H9 (cell line): Measurements from ENCODE around the gene TANK. TPM values are rescaled to one million over a fixed set of nuclear protein-coding genes. Genes with fewer than 3 reads are reported as not detected.

ENCODE experiments used
- DNase-seq: peaks from one replicate; pipeline ENCODE4 v3.0.0-alpha.2; 2017
- H2AFZ ChIP-seq: one replicate; pipeline ENCODE4 v1.6.1; 2013; ENCODE audit warnings: mild to moderate bottlenecking, low read length, control low read depth, moderate library complexity
- H2AK5ac ChIP-seq: 2 replicates; pipeline ENCODE4 v1.6.1; 2013; ENCODE audit warnings: low read length, control low read depth, mixed read lengths; ENCODE audit not compliant: insufficient read length
- H2BK120ac ChIP-seq: one replicate; pipeline ENCODE4 v1.6.1; 2013; ENCODE audit warnings: low read depth, mild to moderate bottlenecking, low read length, control low read depth, inconsistent platforms; ENCODE audit not compliant: poor library complexity, severe bottlenecking
- H2BK12ac ChIP-seq: 2 replicates; pipeline ENCODE4 v1.6.1; 2013; ENCODE audit warnings: low read length, control low read depth, mixed read lengths, low read depth; ENCODE audit not compliant: insufficient read length
- H2BK15ac ChIP-seq: 2 replicates; pipeline ENCODE4 v1.6.1; 2013; ENCODE audit warnings: low read depth, low read length, control low read depth
- H2BK20ac ChIP-seq: one replicate; pipeline ENCODE4 v1.6.1; 2013; ENCODE audit warnings: low read depth, mild to moderate bottlenecking, low read length, control low read depth, inconsistent platforms; ENCODE audit not compliant: poor library complexity, severe bottlenecking
- H2BK5ac ChIP-seq: 2 replicates; pipeline ENCODE4 v1.6.1; 2013; ENCODE audit warnings: low read length, control low read depth, mixed read lengths; ENCODE audit not compliant: insufficient read length
- H3K14ac ChIP-seq: 2 replicates; pipeline ENCODE4 v1.6.1; 2013; ENCODE audit warnings: low read length, control low read depth; ENCODE audit not compliant: insufficient read depth
- H3K18ac ChIP-seq: 2 replicates; pipeline ENCODE4 v1.6.1; 2013; ENCODE audit warnings: low read depth, mild to moderate bottlenecking, mixed read lengths, low read length, control low read depth; ENCODE audit not compliant: insufficient read length
- H3K23ac ChIP-seq: 2 replicates; pipeline ENCODE4 v1.6.1; 2013; ENCODE audit warnings: low read length, control low read depth, mixed read lengths, low read depth; ENCODE audit not compliant: insufficient read length
- H3K23me2 ChIP-seq: 2 replicates; pipeline ENCODE4 v1.6.1; 2013; ENCODE audit warnings: low read depth, mild to moderate bottlenecking, mixed read lengths, low read length, control low read depth; ENCODE audit not compliant: insufficient read length, poor library complexity, severe bottlenecking
- H3K27ac ChIP-seq: 2 replicates; pipeline ENCODE4 v1.5.1; 2013; ENCODE audit warnings: low read length, control low read depth, mixed read lengths, low read depth; ENCODE audit not compliant: insufficient read length
- H3K27me3 ChIP-seq: 2 replicates; pipeline ENCODE4 v1.6.1; 2013; ENCODE audit warnings: low read length, control low read depth, inconsistent platforms; ENCODE audit not compliant: insufficient read depth
- H3K4ac ChIP-seq: 2 replicates; pipeline ENCODE4 v1.6.1; 2013; ENCODE audit warnings: low read depth, mild to moderate bottlenecking, control low read depth, inconsistent platforms, low read length, moderate library complexity
- H3K4me1 ChIP-seq: 2 replicates; pipeline ENCODE4 v1.6.1; 2013; ENCODE audit warnings: low read length, control low read depth, inconsistent platforms; ENCODE audit not compliant: insufficient read depth
- H3K4me2 ChIP-seq: 2 replicates; pipeline ENCODE4 v1.6.1; 2013; ENCODE audit warnings: low read length, control low read depth, mixed read lengths; ENCODE audit not compliant: insufficient read length, insufficient read depth
- H3K56ac ChIP-seq: 2 replicates; pipeline ENCODE4 v1.6.1; 2013; ENCODE audit warnings: low read depth, mild to moderate bottlenecking, mixed read lengths, low read length, control low read depth; ENCODE audit not compliant: insufficient read length
- H3K79me1 ChIP-seq: 2 replicates; pipeline ENCODE4 v1.6.1; 2013; ENCODE audit warnings: low read depth, mild to moderate bottlenecking, moderate library complexity, low read length, control low read depth, inconsistent platforms; ENCODE audit not compliant: insufficient read depth, poor library complexity, severe bottlenecking
- H3K79me2 ChIP-seq: 2 replicates; pipeline ENCODE4 v1.6.1; 2013; ENCODE audit warnings: low read length, control low read depth, inconsistent platforms; ENCODE audit not compliant: insufficient read depth
- H3K9ac ChIP-seq: 2 replicates; pipeline ENCODE4 v1.6.1; 2013; ENCODE audit warnings: low read length, control low read depth, mixed read lengths; ENCODE audit not compliant: insufficient read length; ENCODE audit errors: extremely low read depth
- H3K9me3 ChIP-seq: one replicate; pipeline ENCODE4 v1.6.1; 2013; ENCODE audit warnings: low read depth, low read length, inconsistent platforms; ENCODE audit not compliant: control insufficient read depth
- H3T11ph ChIP-seq: one replicate; pipeline ENCODE4 v1.6.1; 2013; ENCODE audit warnings: mild to moderate bottlenecking, low read length, control low read depth, inconsistent platforms
- H4K20me1 ChIP-seq: one replicate; pipeline ENCODE4 v1.6.1; 2013; ENCODE audit not compliant: control insufficient read depth, insufficient read length, insufficient read depth
- H4K5ac ChIP-seq: 2 replicates; pipeline ENCODE4 v1.6.1; 2013; ENCODE audit warnings: low read depth, mild to moderate bottlenecking, mixed read lengths, low read length, control low read depth; ENCODE audit not compliant: insufficient read length
- H4K8ac ChIP-seq: replicated peaks from 2 replicates; pipeline ENCODE4 v1.6.1; 2013; ENCODE audit warnings: low read length, control low read depth, mixed read lengths, low read depth; ENCODE audit not compliant: insufficient read length
- H4K91ac ChIP-seq: 2 replicates; pipeline ENCODE4 v1.6.1; 2013; ENCODE audit warnings: low read depth, mild to moderate bottlenecking, moderate library complexity, mixed read lengths, low read length, control low read depth; ENCODE audit not compliant: insufficient read length
- H3K27ac Mint-ChIP-seq, 3 experiments: 2 replicates in 2 of 3; 3 replicates in 1 of 3; pipeline ENCODE4 v1.8.0; 2020 to 2021; ENCODE audit warnings: mixed read lengths in 3 of 3, mild to moderate bottlenecking in 1 of 3, moderate library complexity in 1 of 3
- H3K27me3 Mint-ChIP-seq: 2 replicates; pipeline ENCODE4 v1.8.0; 2021; ENCODE audit warnings: low read depth, mild to moderate bottlenecking, moderate library complexity, mixed read lengths
- H3K36me3 Mint-ChIP-seq, 3 experiments: 2 replicates in 2 of 3; 3 replicates in 1 of 3; pipeline ENCODE4 v1.8.0; 2020 to 2021; ENCODE audit warnings: low read depth in 3 of 3, mixed read lengths in 3 of 3; ENCODE audit not compliant: insufficient read depth in 1 of 3
- H3K4me1 Mint-ChIP-seq, 2 experiments: 2 replicates each; pipeline ENCODE4 v1.8.0; 2020; ENCODE audit warnings: mixed read lengths in 2 of 2
- H3K4me3 Mint-ChIP-seq, 2 experiments: 2 replicates in 1 of 2; 3 replicates in 1 of 2; pipeline ENCODE4 v1.8.0; 2020 to 2021; ENCODE audit warnings: mild to moderate bottlenecking in 2 of 2, mixed read lengths in 2 of 2, moderate library complexity in 1 of 2
- H3K9me3 Mint-ChIP-seq, 2 experiments: 2 replicates in 1 of 2; 3 replicates in 1 of 2; pipeline ENCODE4 v1.8.0; 2020; ENCODE audit warnings: mild to moderate bottlenecking in 2 of 2, mixed read lengths in 2 of 2, moderate library complexity in 1 of 2
- CTCF ChIP-seq: fragments of 200-600 bp; sonication (generic); conservative IDR thresholded peaks from 3 replicates; pipeline ENCODE4 v1.8.0; 2021; ENCODE audit warnings: antibody characterized with exemption, mild to moderate bottlenecking
- WGBS: extraction: QIAGEN DNeasy Blood & Tissue Kit; methylation state at CpG from one replicate; pipeline ENCODE4 v1.1.7; 2013; ENCODE audit warnings: missing lambda C conversion rate, low lambda C conversion rate, mixed read lengths; ENCODE audit not compliant: insufficient read length; ENCODE audit errors: extremely low coverage; 5-methylcytosine and 5-hydroxymethylcytosine counted together
- total RNA-seq: library from RNA; stranded (reverse); gene quantifications from 2 replicates; pipeline ENCODE4 v1.2.1, GENCODE V29; 2021

The TANK gene
- total RNA-seq, 1 experiment from 2014 or later: 23.9 TPM

GRCh38 chr2:161269111-161269510, 108.9 kb downstream of the TANK start:
- Histone ChIP-seq H3K4me2 (no peak overlapping the region), H3T11ph (no peak overlapping the region), H3K23ac (no peak overlapping the region), H3K14ac (no peak overlapping the region), H2AK5ac (no peak overlapping the region), H3K27me3 (no peaks in the 10 kb centered on the region), H2BK20ac (no peak overlapping the region), H2BK12ac (no peak overlapping the region), H4K5ac (no peak overlapping the region), H2BK5ac (no peak overlapping the region), H3K9ac (no peak overlapping the region), H3K18ac (no peak overlapping the region), H3K56ac (no peak overlapping the region), H2BK120ac (no peak overlapping the region), H2AFZ (no peak overlapping the region), H3K79me1 (no peaks in the 10 kb centered on the region), H4K91ac (no peak overlapping the region), H4K8ac (no peak overlapping the region), H3K9me3 (no peaks in the 10 kb centered on the region), H3K4me1 (no peaks in the 10 kb centered on the region), H2BK15ac (no peak overlapping the region), H4K20me1 (no peaks in the 10 kb centered on the region), H3K79me2 (no peaks in the 10 kb centered on the region), H3K23me2 (no peaks in the 10 kb centered on the region), H3K4ac (no peak overlapping the region), H3K27ac (no peak overlapping the region)
- peaks cover 0 to 6% (median 0%) of the 10 kb centered on the region in 3 experiments; a peak in 1 of 7 replicates for H3K36me3 Mint-ChIP-seq
- peaks cover 4 to 6% of the 10 kb centered on the region in 2 experiments; a peak in 3 of 5 replicates for H3K9me3 Mint-ChIP-seq
- H3K4me1 Mint-ChIP-seq: peaks cover 0 to 8% of the 10 kb centered on the region in 2 experiments; a peak in 2 of 4 replicates
- TF ChIP-seq CTCF: no peak
- no peak for DNase-seq
- no peaks in the 10 kb centered on the region for H3K27me3 Mint-ChIP-seq
- WGBS: no CpG with 5 or more reads among the region's 3 CpGs
- no peak overlapping the region for H3K4me3 Mint-ChIP-seq
- no peak overlapping the region for H3K27ac Mint-ChIP-seq
